Measurements from ENCODE around the gene BMERB1. TPM values are rescaled to one million over a fixed set of nuclear protein-coding genes. Genes with fewer than 3 reads are reported as not detected.
"Not testable (repeated sequence)": the region's sequence is repeated elsewhere in the genome, so short reads cannot be mapped to it uniquely, and the experiment has no call there.

Gene BMERB1
- polyA plus RNA-seq, 3 donors = 39.2 to 46.3 (median 42.6) TPM

GRCh38 chr16:15607221-15607699 is 172.9 kb downstream of the BMERB1 start:
- DNase-seq = not testable (repeated sequence)

GRCh38 chr16:15607700-15608396 is 173.5 kb downstream of the BMERB1 start:
- DNase-seq = no peak

GRCh38 chr16:15608398-15609285 is 174.3 kb downstream of the BMERB1 start:
- DNase-seq = no peak

DNA sequence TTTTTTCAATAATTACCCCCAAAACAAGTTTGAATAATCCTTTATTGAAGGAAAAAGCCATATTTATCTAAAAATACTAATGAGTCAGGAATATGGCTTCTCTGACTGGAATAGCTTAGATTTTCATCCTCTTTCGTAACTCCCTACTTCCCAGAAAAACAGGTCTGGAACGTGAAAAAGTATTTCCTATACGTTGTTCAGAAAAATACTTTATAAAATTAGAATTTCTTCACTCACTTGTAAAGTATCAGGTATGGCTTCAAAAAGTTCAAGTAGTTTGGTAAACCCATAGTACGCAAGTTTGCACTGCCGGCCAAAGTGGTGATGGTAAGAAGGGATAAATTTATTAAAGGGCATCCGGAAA is 174.9 kb downstream of the BMERB1 start:
- no peak for DNase-seq

- no peak for DNase-seq
Observed at GRCh38 chr16:15610369-15610871, 176.0 kb downstream of the BMERB1 start.

DNA sequence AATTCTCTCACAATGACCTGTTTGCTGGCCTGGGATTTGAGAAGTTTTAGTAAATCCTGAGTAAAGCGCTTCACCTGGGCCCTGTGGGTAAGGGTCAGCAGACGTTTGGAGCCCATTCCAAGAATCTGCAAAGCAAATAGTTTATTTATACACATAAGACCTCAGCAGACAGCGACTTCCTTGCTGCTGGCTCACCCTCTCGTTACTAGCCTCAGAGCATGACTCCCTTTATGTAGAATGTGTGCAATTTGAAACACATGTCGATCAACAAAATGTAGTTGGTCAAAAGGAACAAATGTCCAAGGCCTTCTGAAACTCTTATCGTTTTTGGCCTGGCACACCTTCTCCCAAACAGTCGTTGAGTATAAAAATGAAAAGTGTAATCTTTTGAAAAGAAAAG is 177.2 kb downstream of the BMERB1 start:
- no peak for DNase-seq

GRCh38 chr16:15613676-15614075 is 179.3 kb downstream of the BMERB1 start:
- DNase-seq = no peak

- no peak for DNase-seq
Observed at GRCh38 chr16:15616012-15616411, 181.6 kb downstream of the BMERB1 start.

- DNase-seq = no peak
Observed at GRCh38 chr16:15616475-15617165, 182.2 kb downstream of the BMERB1 start.

- DNase-seq = no peak
Observed at GRCh38 chr16:15617901-15618300, 183.5 kb downstream of the BMERB1 start.

- DNase-seq = no peak
Observed at GRCh38 chr16:15618392-15618791, 184.0 kb downstream of the BMERB1 start.

DNA sequence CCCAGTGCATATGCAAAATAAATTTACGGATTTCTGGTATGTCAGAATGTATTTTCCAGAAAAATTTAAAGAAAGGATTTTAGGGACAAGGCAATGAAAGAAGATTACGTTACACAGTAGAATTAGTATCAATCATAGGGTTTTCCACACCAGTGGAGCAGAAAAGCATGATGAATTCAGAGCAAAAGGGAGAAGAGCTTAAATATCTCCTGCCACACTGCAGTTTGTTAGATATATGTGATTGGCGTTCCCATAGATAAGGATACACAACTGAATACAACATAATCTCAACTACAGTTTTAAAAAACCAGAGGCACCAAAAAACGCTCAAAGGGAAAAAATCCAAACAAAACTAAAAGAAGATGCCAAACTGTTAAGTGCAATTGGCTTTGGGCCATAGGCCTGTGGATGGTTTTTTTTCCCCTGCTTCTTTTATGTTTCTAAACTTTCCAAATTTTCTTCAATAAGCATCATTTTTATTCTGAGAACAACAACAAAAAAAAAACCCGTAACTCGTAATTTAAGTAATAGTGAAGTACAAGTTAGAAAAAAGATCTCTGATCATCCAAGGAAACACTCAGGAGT is 186.3 kb downstream of the BMERB1 start:
- DNase-seq = no peak

GRCh38 chr16:15621456-15621855 is 187.1 kb downstream of the BMERB1 start:
- DNase-seq = no peak

GRCh38 chr16:15621889-15622288 is 187.5 kb downstream of the BMERB1 start:
- DNase-seq = no peak

GRCh38 chr16:15631730-15632409 is 197.5 kb downstream of the BMERB1 start:
- DNase-seq = no peak

GRCh38 chr16:15635926-15636325 is 201.5 kb downstream of the BMERB1 start:
- DNase-seq = no peak

- no peak for DNase-seq
Observed at GRCh38 chr16:15636392-15636873, 202.0 kb downstream of the BMERB1 start.

All from renal pelvis (tissue), 4 donors.